HPDE6-E6E7 (cell line): ENCODE measurements around the gene MIB2.
"Not testable (repeated sequence)": the region's sequence is repeated elsewhere in the genome, so short reads cannot be mapped to it uniquely, and the experiment has no call there.

Experiments used
- DNase-seq: peaks from one replicate; pipeline ENCODE4 v3.0.0; 2011; ENCODE audit warnings: missing footprints; ENCODE audit errors: extremely low spot score

Gene MIB2

GRCh38 chr1:1648265-1648664, 33.0 kb downstream of the MIB2 start:
- not testable (repeated sequence) for DNase-seq

GRCh38 chr1:1658583-1659549, 43.6 kb downstream of the MIB2 start, which contains the start of gene CDK11B:
Gene CDK11B, minus strand, starts transcription at chr1:1659004. Its CDS starts 1,519 bp downstream, at chr1:1657485.
- peak; percentile 76 for DNase-seq

GRCh38 chr1:1662392-1662791, 47.1 kb downstream of the MIB2 start:
- not testable (repeated sequence) for DNase-seq

GRCh38 chr1:1662830-1663560, 47.7 kb downstream of the MIB2 start:
- not testable (repeated sequence) for DNase-seq

- not testable (repeated sequence) for DNase-seq
Observed at GRCh38 chr1:1664318-1664717, 49.0 kb downstream of the MIB2 start.

- no peak for DNase-seq
Observed at GRCh38 chr1:1664941-1665814, 49.9 kb downstream of the MIB2 start.

GRCh38 chr1:1665815-1666251, 50.5 kb downstream of the MIB2 start:
- DNase-seq = no peak

GRCh38 chr1:1666526-1666925, 51.2 kb downstream of the MIB2 start:
- DNase-seq = no peak

- DNase-seq = no peak
Observed at GRCh38 chr1:1669468-1670440, 54.5 kb downstream of the MIB2 start.

- no peak for DNase-seq
Observed at GRCh38 chr1:1670866-1671265, 55.6 kb downstream of the MIB2 start.

GRCh38 chr1:1671365-1672119, 56.2 kb downstream of the MIB2 start:
- DNase-seq = no peak

GRCh38 chr1:1672181-1672965, 57.1 kb downstream of the MIB2 start:
- no peak for DNase-seq

GRCh38 chr1:1674806-1675205, 59.5 kb downstream of the MIB2 start:
- not testable (repeated sequence) for DNase-seq

GRCh38 chr1:1675218-1675617, 59.9 kb downstream of the MIB2 start:
- DNase-seq = not testable (repeated sequence)

- DNase-seq = not testable (repeated sequence)
Observed at GRCh38 chr1:1676087-1676486, 60.8 kb downstream of the MIB2 start.

GRCh38 chr1:1677718-1678580, 62.6 kb downstream of the MIB2 start:
- no peak for DNase-seq

GRCh38 chr1:1678581-1679380, 63.5 kb downstream of the MIB2 start:
- no peak for DNase-seq
